SU-DHL-6 (cell line): ENCODE measurements around the gene SIK3.

ENCODE experiments used
- H2AFZ ChIP-seq: fragments of 200-600 bp; sonication (generic); 2 replicates; pipeline ENCODE4 v1.6.1; 2014; ENCODE audit warnings: low read depth, mild to moderate bottlenecking, moderate library complexity, mixed read lengths, antibody characterized with exemption, low read length; ENCODE audit not compliant: severe bottlenecking
- H3F3A ChIP-seq: fragments of 200-600 bp; shearing (Covaris generic); 2 replicates; pipeline ENCODE4 v1.6.0; 2016; ENCODE audit warnings: antibody characterized with exemption, mild to moderate bottlenecking; ENCODE audit not compliant: insufficient read depth
- H3K27ac ChIP-seq: fragments of 200-600 bp; sonication (generic); 2 replicates; pipeline ENCODE4 v1.5.1; 2016; ENCODE audit warnings: low read depth, mild to moderate bottlenecking, low read length, moderate library complexity, mixed read lengths
- H3K27me3 ChIP-seq: fragments of 200-600 bp; sonication (generic), shearing (Covaris generic); 2 replicates; pipeline ENCODE4 v1.6.0; 2014; ENCODE audit warnings: mild to moderate bottlenecking, low read length
- H3K36me3 ChIP-seq: fragments of 200-600 bp; sonication (generic); 2 replicates; pipeline ENCODE4 v1.6.1; 2014; ENCODE audit warnings: mild to moderate bottlenecking, low read length, mixed read lengths
- H3K4me2 ChIP-seq: fragments of 300-600, 200-600 bp; shearing (Covaris generic), sonication (generic); 2 replicates; pipeline ENCODE4 v1.6.0; 2014; ENCODE audit warnings: low read length, low read depth, mild to moderate bottlenecking; ENCODE audit not compliant: poor library complexity, severe bottlenecking
- H3K4me3 ChIP-seq: fragments of 200-600 bp; sonication (generic); 2 replicates; pipeline ENCODE4 v1.5.1; 2014; ENCODE audit warnings: antibody characterized with exemption, low read length, mild to moderate bottlenecking, mixed read lengths; ENCODE audit not compliant: insufficient read depth, poor library complexity, severe bottlenecking
- H3K79me2 ChIP-seq: fragments of 200-600 bp; sonication (generic); 2 replicates; pipeline ENCODE4 v1.6.1; 2014; ENCODE audit warnings: mild to moderate bottlenecking, low read length, moderate library complexity; ENCODE audit not compliant: insufficient read depth
- H3K9ac ChIP-seq: fragments of 200-600 bp; sonication (generic); 2 replicates; pipeline ENCODE4 v1.7.0; 2014; ENCODE audit warnings: mild to moderate bottlenecking, low read length
- H3K9me2 ChIP-seq: fragments of 200-600 bp; sonication (generic); replicated peaks from 2 replicates; pipeline ENCODE4 v1.6.1; 2014; ENCODE audit warnings: low read length; ENCODE audit not compliant: insufficient read depth
- H3K9me3 ChIP-seq: fragments of 200-600 bp; sonication (generic); 2 replicates; pipeline ENCODE4 v1.6.1; 2014; ENCODE audit warnings: low read length, mixed read lengths; ENCODE audit not compliant: insufficient read depth
- H4K20me1 ChIP-seq: fragments of 200-600 bp; sonication (generic); 2 replicates; pipeline ENCODE4 v1.6.1; 2014; ENCODE audit warnings: low read depth, mild to moderate bottlenecking, antibody characterized with exemption, low read length, moderate library complexity, mixed read lengths
- EZH2phosphoT487 ChIP-seq: fragments of 200-600 bp; sonication (generic), shearing (Covaris generic); conservative IDR thresholded peaks from 2 replicates; pipeline ENCODE4 v1.6.1; 2018; ENCODE audit warnings: mild to moderate bottlenecking, antibody characterized with exemption, low read length, moderate library complexity, mixed read lengths
- TF ChIP-seq, protein P1 (sequence below): fragments of 200-600 bp; sonication (generic); IDR thresholded peaks from one replicate; pipeline ENCODE4 v1.5.1; 2017; ENCODE audit warnings: antibody characterized with exemption, mild to moderate bottlenecking, low read length, moderate library complexity; ENCODE audit not compliant: insufficient read depth, poor library complexity, severe bottlenecking

SIK3 gene

DNA sequence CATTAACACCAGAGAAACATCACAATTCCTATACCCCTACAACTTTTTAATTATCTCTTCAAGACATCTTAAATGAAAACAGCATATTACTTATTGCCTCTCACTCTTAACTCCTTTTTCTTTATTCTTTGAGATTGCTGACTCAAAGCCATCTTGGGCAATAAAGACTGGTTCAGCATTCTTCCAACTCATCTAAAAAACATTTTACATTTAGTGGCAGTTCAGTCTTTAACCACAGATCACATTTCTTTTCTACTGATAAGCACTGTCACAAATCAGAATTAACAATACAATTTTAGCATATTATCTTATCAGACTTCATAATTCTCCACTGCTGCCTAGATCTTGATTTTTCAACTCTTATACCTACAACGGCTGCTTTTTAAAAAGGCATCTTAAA is 34.0 kb downstream of the SIK3 start:
- peaks cover 4% of the 10 kb centered on the region; the same call in 1 of the 2 replicates for H4K20me1 ChIP-seq
- H3K79me2 ChIP-seq, result peaks cover 21% of the 10 kb centered on the region
- H2AFZ ChIP-seq, result no peak overlapping the region
- no peaks in the 10 kb centered on the region for H3F3A ChIP-seq
- H3K4me3 ChIP-seq, result no peak overlapping the region
- TF ChIP-seq EZH2phosphoT487, result no peak
- TF ChIP-seq, protein P1, sequence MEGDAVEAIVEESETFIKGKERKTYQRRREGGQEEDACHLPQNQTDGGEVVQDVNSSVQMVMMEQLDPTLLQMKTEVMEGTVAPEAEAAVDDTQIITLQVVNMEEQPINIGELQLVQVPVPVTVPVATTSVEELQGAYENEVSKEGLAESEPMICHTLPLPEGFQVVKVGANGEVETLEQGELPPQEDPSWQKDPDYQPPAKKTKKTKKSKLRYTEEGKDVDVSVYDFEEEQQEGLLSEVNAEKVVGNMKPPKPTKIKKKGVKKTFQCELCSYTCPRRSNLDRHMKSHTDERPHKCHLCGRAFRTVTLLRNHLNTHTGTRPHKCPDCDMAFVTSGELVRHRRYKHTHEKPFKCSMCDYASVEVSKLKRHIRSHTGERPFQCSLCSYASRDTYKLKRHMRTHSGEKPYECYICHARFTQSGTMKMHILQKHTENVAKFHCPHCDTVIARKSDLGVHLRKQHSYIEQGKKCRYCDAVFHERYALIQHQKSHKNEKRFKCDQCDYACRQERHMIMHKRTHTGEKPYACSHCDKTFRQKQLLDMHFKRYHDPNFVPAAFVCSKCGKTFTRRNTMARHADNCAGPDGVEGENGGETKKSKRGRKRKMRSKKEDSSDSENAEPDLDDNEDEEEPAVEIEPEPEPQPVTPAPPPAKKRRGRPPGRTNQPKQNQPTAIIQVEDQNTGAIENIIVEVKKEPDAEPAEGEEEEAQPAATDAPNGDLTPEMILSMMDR, result no peak
- no peak overlapping the region for H3K27ac ChIP-seq
- no peaks in the 10 kb centered on the region for H3K27me3 ChIP-seq
- no peaks in the 10 kb centered on the region for H3K36me3 ChIP-seq
- H3K9me3 ChIP-seq, result no peaks in the 10 kb centered on the region
- no peak overlapping the region for H3K4me2 ChIP-seq
- no peaks in the 10 kb centered on the region for H3K9me2 ChIP-seq
- H3K9ac ChIP-seq, result no peak overlapping the region

DNA sequence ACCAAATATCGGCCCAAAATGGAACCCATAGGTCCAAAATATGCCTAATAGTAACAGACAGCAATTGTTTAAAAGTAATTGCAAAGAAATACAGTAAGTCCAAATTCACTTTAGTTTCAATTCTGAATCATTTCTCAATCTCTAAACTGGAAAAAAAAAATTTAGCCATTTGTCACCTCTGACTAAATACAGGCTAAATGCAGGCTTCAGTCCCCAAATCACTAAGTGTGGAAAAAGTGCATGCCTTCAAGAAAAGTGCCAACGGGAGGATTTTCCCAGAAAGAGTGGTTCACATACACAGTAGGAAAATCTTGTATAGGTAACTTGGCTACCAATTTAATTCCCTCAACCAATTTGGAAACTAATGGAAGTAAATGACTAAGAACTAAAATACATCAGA is 35.7 kb downstream of the SIK3 start:
- no peak overlapping the region for H3K4me2 ChIP-seq
- no peaks in the 10 kb centered on the region for H3K27me3 ChIP-seq
- no peaks in the 10 kb centered on the region for H3K9me3 ChIP-seq
- peaks cover 21% of the 10 kb centered on the region for H3K79me2 ChIP-seq
- TF ChIP-seq EZH2phosphoT487, result no peak
- TF ChIP-seq, protein P1, result no peak
- H3F3A ChIP-seq, result no peaks in the 10 kb centered on the region
- H3K9ac ChIP-seq, result no peak overlapping the region
- H2AFZ ChIP-seq, result no peak overlapping the region
- H4K20me1 ChIP-seq, result peaks cover 3% of the 10 kb centered on the region; the same call in 1 of the 2 replicates
- H3K27ac ChIP-seq, result no peak overlapping the region
- no peaks in the 10 kb centered on the region for H3K36me3 ChIP-seq
- no peaks in the 10 kb centered on the region for H3K9me2 ChIP-seq
- H3K4me3 ChIP-seq, result no peak overlapping the region

DNA sequence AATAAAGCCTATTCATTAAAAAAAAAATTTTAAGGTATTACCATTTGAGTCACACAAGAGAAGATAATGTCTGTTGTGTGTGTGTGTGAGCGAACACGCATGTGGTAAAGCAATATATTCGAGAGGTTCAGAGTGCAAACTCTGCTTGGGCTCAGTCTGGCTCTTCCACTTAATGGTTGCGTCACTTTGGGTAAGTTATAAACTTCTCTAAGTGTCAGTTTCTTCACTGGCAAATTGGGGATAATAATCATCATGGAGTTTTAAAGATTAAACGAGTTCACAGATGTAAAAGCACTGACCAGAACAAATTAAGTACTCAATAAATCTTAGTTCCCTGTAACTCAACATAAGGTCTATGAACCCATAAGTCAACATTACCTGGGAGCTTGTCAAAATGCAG is 37.0 kb downstream of the SIK3 start:
- H3K27me3 ChIP-seq, result no peaks in the 10 kb centered on the region
- H3K9me2 ChIP-seq, result no peaks in the 10 kb centered on the region
- no peaks in the 10 kb centered on the region for H3K9me3 ChIP-seq
- peaks cover 14% of the 10 kb centered on the region; the same call in 1 of the 2 replicates for H3K79me2 ChIP-seq
- H2AFZ ChIP-seq, result no peak overlapping the region
- no peak overlapping the region for H3K27ac ChIP-seq
- peaks cover 3% of the 10 kb centered on the region; the same call in 1 of the 2 replicates for H4K20me1 ChIP-seq
- H3K4me3 ChIP-seq, result no peak overlapping the region
- H3F3A ChIP-seq, result no peaks in the 10 kb centered on the region
- H3K9ac ChIP-seq, result no peak overlapping the region
- TF ChIP-seq, protein P1, result no peak
- TF ChIP-seq EZH2phosphoT487, result no peak
- H3K36me3 ChIP-seq, result no peaks in the 10 kb centered on the region
- no peak overlapping the region for H3K4me2 ChIP-seq
